OCI-LY7 (cell line): ENCODE data around the gene PITPNC1.

Source experiments
- CTCF ChIP-seq: fragments of 200-600 bp; sonication (generic); conservative IDR thresholded peaks from 2 replicates; pipeline ENCODE4 v1.5.1; 2014; ENCODE audit warnings: mild to moderate bottlenecking, antibody characterized with exemption, low read length, moderate library complexity, mixed read lengths
- EZH2phosphoT487 ChIP-seq: fragments of 200-600 bp; sonication (generic); IDR thresholded peaks from 2 replicates; pipeline ENCODE4 v1.6.1; 2018; ENCODE audit warnings: low read depth, borderline replicate concordance, mild to moderate bottlenecking, mixed run types, antibody characterized with exemption, low read length, moderate library complexity, mixed read lengths

DNA sequence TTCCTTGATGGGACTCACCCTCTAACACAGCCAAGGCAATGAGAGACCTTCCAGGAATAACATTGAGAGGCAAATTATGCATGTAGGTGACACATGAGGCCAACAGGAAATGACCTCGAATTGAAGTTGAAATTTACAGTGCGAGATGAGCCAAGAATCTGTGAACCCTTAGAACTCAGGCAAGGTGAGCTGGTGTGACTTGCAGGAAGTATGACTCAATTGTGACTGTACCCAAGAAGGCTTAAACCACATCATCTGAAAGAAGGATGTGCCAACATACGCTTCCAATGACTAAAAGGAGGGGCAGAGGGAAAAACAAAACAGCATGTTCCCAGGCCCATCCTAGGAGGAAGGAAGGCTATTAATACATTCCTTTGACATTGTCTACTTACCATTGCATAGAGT lies 44.8 kb downstream of the PITPNC1 start:
- no peak for TF ChIP-seq CTCF
- no peak for TF ChIP-seq EZH2phosphoT487
